Lower leg skin (tissue), 4 donors: Measurements from ENCODE around the gene CYGB. TPM values are rescaled to one million over a fixed set of nuclear protein-coding genes. Genes with fewer than 3 reads are reported as not detected.
A peak's percentile ranks its signal among the peaks of the same experiment; 100 is the strongest.

Source experiments
- DNase-seq, 2 donors: peaks; one replicate each; pipeline ENCODE4 v3.0.0-alpha.2; 2019; ENCODE audit warnings: low spot score in 2 of 2
- H3K4me3 ChIP-seq: fragments of 200-600 bp; sonication (generic); 2 replicates; pipeline ENCODE4 v1.5.1; 2017; ENCODE audit warnings: mild to moderate bottlenecking, low read depth; ENCODE audit not compliant: poor library complexity, severe bottlenecking
- POLR2A ChIP-seq, 2 donors: fragments of 450-650 bp; IDR thresholded peaks; one replicate each; pipeline ENCODE4 v1.6.1; 2016 to 2017; ENCODE audit warnings: antibody characterized with exemption in 2 of 2, mild to moderate bottlenecking in 1 of 2, moderate library complexity in 1 of 2
- WGBS, 2 donors: methylation state at CpG; one replicate each; pipeline ENCODE4 v1.1.5; 2018; 5-methylcytosine and 5-hydroxymethylcytosine counted together
- intact Hi-C: fragments of 100-400 bp; cut with DNase I; formaldehyde crosslinking; loops from one replicate; pipeline ENCODE4 v1.15.0; 2023; ENCODE audit warnings: low total_unique reads
- total RNA-seq, 4 donors: library from RNA; depleted of rRNA; stranded (reverse); fragments of >200 nt; gene quantifications; one replicate each; pipeline ENCODE4 v1.1.0, GENCODE V29; 2016
- TF ChIP-seq, protein P1 (sequence below), 3 donors: fragments of 450-650 bp; IDR thresholded peaks; one replicate each; pipeline ENCODE4 v1.5.1; 2016; ENCODE audit warnings: antibody characterized with exemption in 3 of 3, mild to moderate bottlenecking in 3 of 3, moderate library complexity in 2 of 3

Gene CYGB
- total RNA-seq, 4 donors from 2014 or later: 9.7 to 14.4 (median 10.7) TPM

DNA sequence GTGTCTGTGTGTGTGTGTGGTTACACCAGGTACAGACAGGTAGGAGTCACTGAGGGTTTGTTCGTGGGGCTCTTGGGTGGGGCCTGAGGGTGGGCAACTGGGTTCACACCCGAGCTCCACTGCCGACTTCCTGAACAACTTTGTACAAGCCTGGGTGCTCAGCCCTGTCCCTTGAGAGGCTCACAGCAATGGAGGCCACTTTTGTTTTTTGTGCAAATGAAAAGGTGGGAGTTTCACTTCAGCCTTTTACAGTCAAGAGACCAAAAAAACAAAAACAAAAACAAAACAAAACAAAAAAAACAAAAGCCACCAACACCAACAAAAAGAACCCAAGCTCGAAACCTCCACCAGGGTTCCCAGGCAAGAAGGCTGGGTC is 38.6 kb downstream of the CYGB start:
- 46 to 62% methylated on average over 4 of the region's 4 CpGs for WGBS, 2 donors
- intact Hi-C loops: no loop called here
- no peak for DNase-seq
- no peak overlapping the region for H3K4me3 ChIP-seq
- TF ChIP-seq POLR2A (IDR thresholded peaks at IDR 0.05): no peak
- TF ChIP-seq, protein P1, sequence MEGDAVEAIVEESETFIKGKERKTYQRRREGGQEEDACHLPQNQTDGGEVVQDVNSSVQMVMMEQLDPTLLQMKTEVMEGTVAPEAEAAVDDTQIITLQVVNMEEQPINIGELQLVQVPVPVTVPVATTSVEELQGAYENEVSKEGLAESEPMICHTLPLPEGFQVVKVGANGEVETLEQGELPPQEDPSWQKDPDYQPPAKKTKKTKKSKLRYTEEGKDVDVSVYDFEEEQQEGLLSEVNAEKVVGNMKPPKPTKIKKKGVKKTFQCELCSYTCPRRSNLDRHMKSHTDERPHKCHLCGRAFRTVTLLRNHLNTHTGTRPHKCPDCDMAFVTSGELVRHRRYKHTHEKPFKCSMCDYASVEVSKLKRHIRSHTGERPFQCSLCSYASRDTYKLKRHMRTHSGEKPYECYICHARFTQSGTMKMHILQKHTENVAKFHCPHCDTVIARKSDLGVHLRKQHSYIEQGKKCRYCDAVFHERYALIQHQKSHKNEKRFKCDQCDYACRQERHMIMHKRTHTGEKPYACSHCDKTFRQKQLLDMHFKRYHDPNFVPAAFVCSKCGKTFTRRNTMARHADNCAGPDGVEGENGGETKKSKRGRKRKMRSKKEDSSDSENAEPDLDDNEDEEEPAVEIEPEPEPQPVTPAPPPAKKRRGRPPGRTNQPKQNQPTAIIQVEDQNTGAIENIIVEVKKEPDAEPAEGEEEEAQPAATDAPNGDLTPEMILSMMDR (IDR thresholded peaks at IDR 0.05): no peak

- intact Hi-C loops: no loop called here
- 18 to 19% methylated on average over 18 to 31 of the region's 31 CpGs for WGBS, 2 donors
Measured at GRCh38 chr17:76497979-76498875, 39.3 kb downstream of the CYGB start.

DNA sequence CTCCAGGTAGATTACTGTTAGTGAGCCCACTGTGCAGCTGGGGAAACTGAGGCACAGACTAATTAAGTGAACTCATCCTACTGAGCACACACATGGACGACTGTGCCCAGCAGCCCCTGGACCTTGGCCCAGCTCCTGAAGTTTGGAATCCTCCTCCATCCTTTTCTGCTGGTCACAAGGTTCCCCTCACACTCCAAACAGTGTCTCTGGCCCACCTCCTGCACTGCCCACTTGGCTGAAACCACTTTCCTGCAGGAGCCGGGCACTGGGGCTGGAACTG is 39.9 kb downstream of the CYGB start:
- no peak overlapping the region for H3K4me3 ChIP-seq
- no peak for TF ChIP-seq POLR2A (IDR thresholded peaks at IDR 0.05)
- TF ChIP-seq, protein P1 (IDR thresholded peaks at IDR 0.05): no peak
- 23 to 27% methylated on average over 2 of the region's 2 CpGs for WGBS, 2 donors
- intact Hi-C loops: no loop called here
- no peak for DNase-seq

More at GRCh38 chr17:76497979-76498875, 39.3 kb downstream of the CYGB start:
- no peak overlapping the region for H3K4me3 ChIP-seq
- DNase-seq: peak; percentile 52 to 92
- TF ChIP-seq POLR2A (IDR thresholded peaks at IDR 0.05): no peak
- TF ChIP-seq, protein P1 (IDR thresholded peaks at IDR 0.05): no peak

DNA sequence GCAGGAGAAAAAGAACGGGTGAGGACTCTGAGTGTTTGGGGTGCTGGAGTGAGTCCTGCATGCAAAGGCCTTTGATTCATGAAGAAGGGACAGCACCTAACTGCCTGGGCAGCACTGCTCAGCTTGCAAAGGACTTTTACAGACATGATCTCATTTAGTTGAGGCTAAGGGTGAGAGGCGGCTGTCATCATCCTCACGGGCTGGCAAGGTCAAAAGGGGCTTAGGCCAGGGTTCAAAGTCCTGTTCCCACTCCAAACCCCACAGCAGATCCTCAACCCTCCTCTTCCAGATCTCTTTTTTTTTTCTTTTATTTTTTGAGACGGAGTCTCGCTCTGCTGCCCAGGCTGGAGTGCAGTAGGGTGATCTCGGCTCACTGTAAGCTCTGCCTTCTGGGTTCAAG is 41.0 kb downstream of the CYGB start:
- DNase-seq: no peak
- intact Hi-C loops: no loop called here
- WGBS, 2 donors: 87 to 90% methylated on average over 6 of the region's 6 CpGs
- TF ChIP-seq, protein P1 (IDR thresholded peaks at IDR 0.05): no peak
- no peak overlapping the region for H3K4me3 ChIP-seq

GRCh38 chr17:76495663-76496400 is 41.7 kb downstream of the CYGB start:
- 73 to 81% methylated on average over 10 to 11 of the region's 16 CpGs for WGBS, 2 donors
- no peak for TF ChIP-seq POLR2A (IDR thresholded peaks at IDR 0.05)
- TF ChIP-seq, protein P1 (IDR thresholded peaks at IDR 0.05): no peak
- DNase-seq: no peak
- no peak overlapping the region for H3K4me3 ChIP-seq
- intact Hi-C loops: no loop called here
